WTC11 (cell line): ENCODE data around the gene PBRM1. TPM values are rescaled to one million over a fixed set of nuclear protein-coding genes. Genes with fewer than 3 reads are reported as not detected.

Experiments
- ATAC-seq: fragments of 200-7000 bp; cut with Tn5 transposase; 2 replicates; pipeline ENCODE4 v1.10.0; 2021; ENCODE audit warnings: mild to moderate bottlenecking, moderate library complexity
- CTCF ChIA-PET: fragments of 300-600 bp; sonication (Branson Sonifier 250); formaldehyde crosslinking; loops from one replicate; lab custom pipeline; 2021; ENCODE audit warnings: antibody characterized with exemption; lab: Charles Lee
- POLR2A ChIA-PET: fragments of 350-600 bp; sonication (Branson Sonifier 250); formaldehyde crosslinking; loops from one replicate; lab custom pipeline; 2021; ENCODE audit warnings: antibody characterized with exemption; lab: Charles Lee
- DNase-seq: peaks from one replicate; pipeline ENCODE4 v3.0.0; 2021; ENCODE audit warnings: low spot score
- H3K27ac Mint-ChIP-seq: 2 replicates; pipeline ENCODE4 v1.8.0; 2021; ENCODE audit warnings: mixed read lengths
- H3K27me3 Mint-ChIP-seq: 2 replicates; pipeline ENCODE4 v1.8.0; 2021; ENCODE audit warnings: low read depth, mild to moderate bottlenecking, moderate library complexity, mixed read lengths
- H3K36me3 Mint-ChIP-seq: 2 replicates; pipeline ENCODE4 v1.8.0; 2021; ENCODE audit warnings: mixed read lengths
- H3K4me1 Mint-ChIP-seq: 2 replicates; pipeline ENCODE4 v1.8.0; 2022; ENCODE audit warnings: mixed read lengths
- H3K4me3 Mint-ChIP-seq: 2 replicates; pipeline ENCODE4 v1.8.0; 2021; ENCODE audit warnings: mild to moderate bottlenecking, moderate library complexity, mixed read lengths
- H3K9me3 Mint-ChIP-seq: 2 replicates; pipeline ENCODE4 v1.8.0; 2021; ENCODE audit warnings: mixed read lengths
- ELF4 ChIP-seq: sonication (generic); formaldehyde crosslinking; IDR thresholded peaks from 2 replicates; pipeline ENCODE4 v1.8.1; 2022; ENCODE audit warnings: low read depth, mild to moderate bottlenecking, moderate library complexity, missing genetic modification reagents
- EMX1 ChIP-seq: fragments of 250-450 bp; sonication (Bioruptor Pico); IDR thresholded peaks from 2 replicates; pipeline ENCODE4 v1.8.0; 2021; ENCODE audit warnings: mild to moderate bottlenecking
- GTF2I ChIP-seq: fragments of 250-450 bp; sonication (Bioruptor Pico); conservative IDR thresholded peaks from 2 replicates; pipeline ENCODE4 v1.4.0; 2021; ENCODE audit warnings: mild to moderate bottlenecking
- HMGA2 ChIP-seq: fragments of 250-450 bp; sonication (Bioruptor Pico); IDR thresholded peaks from 2 replicates; pipeline ENCODE4 v1.4.0; 2021; ENCODE audit warnings: mild to moderate bottlenecking, moderate library complexity
- JAZF1 ChIP-seq: fragments of 250-450 bp; sonication (Bioruptor Pico); IDR thresholded peaks from 2 replicates; pipeline ENCODE4 v1.9.0; 2021; ENCODE audit warnings: moderate library complexity, mild to moderate bottlenecking, inconsistent platforms
- JUN ChIP-seq: sonication (generic); formaldehyde crosslinking; IDR thresholded peaks from 2 replicates; pipeline ENCODE4 v1.8.0; 2023; ENCODE audit warnings: mild to moderate bottlenecking, missing genetic modification reagents
- NFE2L1 ChIP-seq: sonication (generic); formaldehyde crosslinking; IDR thresholded peaks from 2 replicates; pipeline ENCODE4 v1.8.1; 2023; ENCODE audit warnings: missing genetic modification reagents
- NFYB ChIP-seq: sonication (generic); formaldehyde crosslinking; conservative IDR thresholded peaks from 2 replicates; pipeline ENCODE4 v1.8.0; 2022; ENCODE audit warnings: low read depth, missing genetic modification reagents
- NR3C1 ChIP-seq: sonication (generic); formaldehyde crosslinking; conservative IDR thresholded peaks from 2 replicates; pipeline ENCODE4 v1.8.1; 2023; ENCODE audit warnings: low read depth, mild to moderate bottlenecking, missing genetic modification reagents
- PRDM15 ChIP-seq: sonication (generic); formaldehyde crosslinking; IDR thresholded peaks from 2 replicates; pipeline ENCODE4 v1.8.0; 2022; ENCODE audit warnings: missing genetic modification reagents
- SOX15 ChIP-seq: fragments of 250-450 bp; sonication (Bioruptor Pico); IDR thresholded peaks from 2 replicates; pipeline ENCODE4 v1.9.0; 2021; ENCODE audit warnings: mild to moderate bottlenecking
- TCF7 ChIP-seq: sonication (generic); formaldehyde crosslinking; IDR thresholded peaks from 2 replicates; pipeline ENCODE4 v1.8.0; 2022; ENCODE audit warnings: mild to moderate bottlenecking, low read depth, missing genetic modification reagents, moderate library complexity
- ZBTB43 ChIP-seq: sonication (generic); formaldehyde crosslinking; IDR thresholded peaks from 2 replicates; pipeline ENCODE4 v1.8.1; 2023; ENCODE audit warnings: mild to moderate bottlenecking, missing genetic modification reagents
- ZNF121 ChIP-seq: sonication (generic); formaldehyde crosslinking; IDR thresholded peaks from 2 replicates; pipeline ENCODE4 v1.8.0; 2023; ENCODE audit warnings: missing genetic modification reagents
- ZNF232 ChIP-seq: sonication (generic); formaldehyde crosslinking; IDR thresholded peaks from 2 replicates; pipeline ENCODE4 v1.8.0; 2022; ENCODE audit warnings: mild to moderate bottlenecking, missing genetic modification reagents
- ZNF281 ChIP-seq: sonication (generic); formaldehyde crosslinking; IDR thresholded peaks from 2 replicates; pipeline ENCODE4 v1.8.0; 2023; ENCODE audit warnings: mild to moderate bottlenecking, missing genetic modification reagents
- total RNA-seq: library from RNA; stranded (reverse); gene quantifications from 3 replicates; pipeline ENCODE4 v1.2.3, GENCODE V29; 2021
- TF ChIP-seq, protein P1 (sequence below): sonication (generic); formaldehyde crosslinking; IDR thresholded peaks from 2 replicates; pipeline ENCODE4 v1.8.0; 2022; ENCODE audit warnings: mild to moderate bottlenecking, missing genetic modification reagents
- TF ChIP-seq, protein P2 (sequence below): sonication (generic); formaldehyde crosslinking; IDR thresholded peaks from 2 replicates; pipeline ENCODE4 v1.8.1; 2023; ENCODE audit warnings: mild to moderate bottlenecking, missing genetic modification reagents, borderline replicate concordance

Gene PBRM1
- total RNA-seq, 1 experiment from 2014 or later = 48.8 TPM

- no peak for TF ChIP-seq PRDM15
- TF ChIP-seq ZBTB43 (CRISPR knock-in tag) = no peak
- no peak for TF ChIP-seq GTF2I (CRISPR knock-in tag)
- TF ChIP-seq NR3C1 = no peak
- TF ChIP-seq HMGA2 (CRISPR knock-in tag) = no peak
- TF ChIP-seq, all 79 proteins: peak for 0
Measured at GRCh38 chr3:52506266-52506966, 179.3 kb downstream of the PBRM1 start (continued).

DNA sequence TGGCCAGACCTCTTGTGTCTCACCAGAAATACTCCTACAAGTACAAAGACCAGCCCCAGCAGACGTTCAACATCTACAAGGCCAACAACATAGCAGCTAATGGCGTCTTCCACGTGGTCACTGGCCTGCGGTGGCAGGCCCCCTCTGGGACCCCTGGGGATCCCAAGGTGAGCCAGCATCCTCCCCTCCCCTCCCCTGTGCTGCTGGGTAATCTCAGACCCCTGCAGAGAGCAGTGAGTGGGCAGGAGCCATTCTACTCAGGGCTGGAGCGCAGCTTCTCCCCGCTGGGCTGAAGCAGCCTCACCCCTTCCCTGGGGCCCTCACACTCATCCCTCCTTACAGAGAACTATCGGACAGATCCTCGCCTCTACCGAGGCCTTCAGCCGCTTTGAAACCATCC lies 180.7 kb downstream of the PBRM1 start:
- DNase-seq (no peak), ATAC-seq (no peak)
- TF ChIP-seq, protein P1, sequence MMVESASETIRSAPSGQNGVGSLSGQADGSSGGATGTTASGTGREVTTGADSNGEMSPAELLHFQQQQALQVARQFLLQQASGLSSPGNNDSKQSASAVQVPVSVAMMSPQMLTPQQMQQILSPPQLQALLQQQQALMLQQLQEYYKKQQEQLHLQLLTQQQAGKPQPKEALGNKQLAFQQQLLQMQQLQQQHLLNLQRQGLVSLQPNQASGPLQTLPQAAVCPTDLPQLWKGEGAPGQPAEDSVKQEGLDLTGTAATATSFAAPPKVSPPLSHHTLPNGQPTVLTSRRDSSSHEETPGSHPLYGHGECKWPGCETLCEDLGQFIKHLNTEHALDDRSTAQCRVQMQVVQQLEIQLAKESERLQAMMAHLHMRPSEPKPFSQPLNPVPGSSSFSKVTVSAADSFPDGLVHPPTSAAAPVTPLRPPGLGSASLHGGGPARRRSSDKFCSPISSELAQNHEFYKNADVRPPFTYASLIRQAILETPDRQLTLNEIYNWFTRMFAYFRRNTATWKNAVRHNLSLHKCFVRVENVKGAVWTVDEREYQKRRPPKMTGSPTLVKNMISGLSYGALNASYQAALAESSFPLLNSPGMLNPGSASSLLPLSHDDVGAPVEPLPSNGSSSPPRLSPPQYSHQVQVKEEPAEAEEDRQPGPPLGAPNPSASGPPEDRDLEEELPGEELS = no peak
- TF ChIP-seq, protein P2, sequence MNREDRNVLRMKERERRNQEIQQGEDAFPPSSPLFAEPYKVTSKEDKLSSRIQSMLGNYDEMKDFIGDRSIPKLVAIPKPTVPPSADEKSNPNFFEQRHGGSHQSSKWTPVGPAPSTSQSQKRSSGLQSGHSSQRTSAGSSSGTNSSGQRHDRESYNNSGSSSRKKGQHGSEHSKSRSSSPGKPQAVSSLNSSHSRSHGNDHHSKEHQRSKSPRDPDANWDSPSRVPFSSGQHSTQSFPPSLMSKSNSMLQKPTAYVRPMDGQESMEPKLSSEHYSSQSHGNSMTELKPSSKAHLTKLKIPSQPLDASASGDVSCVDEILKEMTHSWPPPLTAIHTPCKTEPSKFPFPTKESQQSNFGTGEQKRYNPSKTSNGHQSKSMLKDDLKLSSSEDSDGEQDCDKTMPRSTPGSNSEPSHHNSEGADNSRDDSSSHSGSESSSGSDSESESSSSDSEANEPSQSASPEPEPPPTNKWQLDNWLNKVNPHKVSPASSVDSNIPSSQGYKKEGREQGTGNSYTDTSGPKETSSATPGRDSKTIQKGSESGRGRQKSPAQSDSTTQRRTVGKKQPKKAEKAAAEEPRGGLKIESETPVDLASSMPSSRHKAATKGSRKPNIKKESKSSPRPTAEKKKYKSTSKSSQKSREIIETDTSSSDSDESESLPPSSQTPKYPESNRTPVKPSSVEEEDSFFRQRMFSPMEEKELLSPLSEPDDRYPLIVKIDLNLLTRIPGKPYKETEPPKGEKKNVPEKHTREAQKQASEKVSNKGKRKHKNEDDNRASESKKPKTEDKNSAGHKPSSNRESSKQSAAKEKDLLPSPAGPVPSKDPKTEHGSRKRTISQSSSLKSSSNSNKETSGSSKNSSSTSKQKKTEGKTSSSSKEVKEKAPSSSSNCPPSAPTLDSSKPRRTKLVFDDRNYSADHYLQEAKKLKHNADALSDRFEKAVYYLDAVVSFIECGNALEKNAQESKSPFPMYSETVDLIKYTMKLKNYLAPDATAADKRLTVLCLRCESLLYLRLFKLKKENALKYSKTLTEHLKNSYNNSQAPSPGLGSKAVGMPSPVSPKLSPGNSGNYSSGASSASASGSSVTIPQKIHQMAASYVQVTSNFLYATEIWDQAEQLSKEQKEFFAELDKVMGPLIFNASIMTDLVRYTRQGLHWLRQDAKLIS (CRISPR knock-in tag) = no peak
- no peak for TF ChIP-seq SOX15
- TF ChIP-seq ELF4 (CRISPR knock-in tag) = no peak
- TF ChIP-seq NFYB (CRISPR knock-in tag) = no peak
- TF ChIP-seq NFE2L1 (CRISPR knock-in tag) = no peak
- TF ChIP-seq JUN (CRISPR knock-in tag) = no peak
- TF ChIP-seq ZBTB43 (CRISPR knock-in tag) = no peak
- no peak for TF ChIP-seq JAZF1 (CRISPR knock-in tag)
- no peak for TF ChIP-seq ZNF281
- TF ChIP-seq TCF7 (CRISPR knock-in tag) = no peak
- no peak for TF ChIP-seq ZNF121 (CRISPR knock-in tag)
- TF ChIP-seq ZNF232 (CRISPR knock-in tag) = no peak
- TF ChIP-seq EMX1 (CRISPR knock-in tag) = no peak

More for the DNA sequence above, 180.7 kb downstream of the PBRM1 start:
- Mint-ChIP-seq H3K4me3 (no peak overlapping the region), H3K27ac (no peak overlapping the region), H3K4me1 (peaks cover 2% of the 10 kb centered on the region; the same call in 1 of the 2 replicates), H3K27me3 (no peaks in the 10 kb centered on the region; the same call in 1 of the 2 replicates), H3K9me3 (no peaks in the 10 kb centered on the region), H3K36me3 (no peaks in the 10 kb centered on the region)
- ChIA-PET CTCF (no interaction called here), POLR2A (no interaction called here)
